ENCODE results near the gene SPC25. TPM values are rescaled to one million over a fixed set of nuclear protein-coding genes. Genes with fewer than 3 reads are reported as not detected.

SPC25 gene
- total and polyA plus RNA-seq, 2 donors (not counting 1 experiment from before 2014, with no cell fraction given) = 0.12 to 0.64 TPM

DNA sequence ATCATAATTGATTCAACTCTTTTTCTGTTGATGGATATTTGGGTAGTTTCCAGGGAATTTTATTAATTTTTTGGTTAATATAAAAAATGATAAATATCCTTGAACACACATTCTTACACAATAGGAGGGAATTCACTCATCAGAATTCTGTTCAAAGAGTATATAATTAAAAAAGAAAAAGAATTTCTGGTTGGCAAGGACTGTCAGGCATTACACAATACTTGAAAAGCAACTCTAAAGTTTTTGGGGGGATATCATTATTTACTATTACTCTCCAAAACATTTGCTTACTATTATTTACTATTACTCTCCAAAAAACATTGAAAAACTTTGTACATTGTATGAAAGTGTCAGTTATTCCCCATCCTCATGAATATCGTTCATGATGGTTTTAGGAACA is 48.8 kb upstream of the SPC25 start:
- TF ChIP-seq CTCF (IDR thresholded peaks at IDR 0.05) (no peak), EZH2 (IDR thresholded peaks at IDR 0.05; ENCODE audit: borderline replicate concordance, insufficient read depth, low read depth, low read length, poor library complexity, severe bottlenecking) (no peak)
- Histone ChIP-seq H3K79me2 (ENCODE audit: control insufficient read depth, insufficient read depth, low read length) (no peaks in the 10 kb centered on the region), H3K9me3 (ENCODE audit: control extremely low read depth in 1 of 3, control insufficient read depth in 2 of 3, insufficient read depth in 1 of 3, low read length in 2 of 3) (no peaks in the 10 kb centered on the region), H3K4me1 (ENCODE audit: control insufficient read depth in 2 of 2, insufficient read depth in 2 of 2, low read length in 2 of 2) (no peaks in the 10 kb centered on the region), H3K27ac (ENCODE audit: low read length in 2 of 2) (no peak overlapping the region), H2AFZ (ENCODE audit: insufficient read depth, low read depth, low read length, poor library complexity, severe bottlenecking) (no peak overlapping the region), H3K36me3 (replicated peaks in 1 of 2; ENCODE audit: control extremely low read depth in 1 of 2, control insufficient read depth in 1 of 2, extremely low read depth in 1 of 2, insufficient read depth in 2 of 2, low read length in 1 of 2) (no peaks in the 10 kb centered on the region), H3K4me3 (ENCODE audit: control extremely low read depth in 1 of 5, extremely low read depth in 1 of 5, insufficient read depth in 1 of 5, low read depth in 2 of 5, low read length in 4 of 5) (no peak overlapping the region), H4K20me1 (ENCODE audit: control insufficient read depth, insufficient read depth, low read length, poor library complexity, severe bottlenecking) (no peaks in the 10 kb centered on the region), H3K27me3 (replicated peaks in 1 of 4; ENCODE audit: control extremely low read depth in 1 of 4, control insufficient read depth in 3 of 4, insufficient read depth in 4 of 4, low read length in 3 of 4) (no peaks in the 10 kb centered on the region), H3K9ac (ENCODE audit: low read length) (no peak overlapping the region), H3K4me2 (replicated peaks; ENCODE audit: low read depth, low read length, poor library complexity, severe bottlenecking) (no peak overlapping the region)
- no peaks in the 10 kb centered on the region for H3K9me3 Mint-ChIP-seq (ENCODE audit: insufficient read depth)
- ATAC-seq (ENCODE audit: low read depth) (no peak), DNase-seq (no peak)
- intact Hi-C loops (cut with micrococcal nuclease) = no loop called here
- CTCF ChIA-PET = interaction anchor here (1.8 to 2.0 kb wide), 2 partner anchors 11 to 20 kb away, joined by 5 to 8 read pairs; no protein-coding TSS in a partner anchor
- H3K4me1 Mint-ChIP-seq = no peaks in the 10 kb centered on the region
- H3K27me3 Mint-ChIP-seq = no peaks in the 10 kb centered on the region
- H3K27ac Mint-ChIP-seq = no peak overlapping the region
- WGBS (ENCODE audit: insufficient coverage) = no CpG with 5 or more reads among the region's 1 CpG
- no peak overlapping the region for H3K4me3 Mint-ChIP-seq
- POLR2A ChIA-PET = no interaction called here

GRCh38 chr2:168935810-168936581 is 45.8 kb upstream of the SPC25 start:
- H3K27me3 ChIP-seq (replicated peaks in 1 of 4; ENCODE audit: control extremely low read depth in 1 of 4, control insufficient read depth in 3 of 4, insufficient read depth in 4 of 4, low read length in 3 of 4) = no peaks in the 10 kb centered on the region
- no peaks in the 10 kb centered on the region for H3K9me3 ChIP-seq (ENCODE audit: control extremely low read depth in 1 of 3, control insufficient read depth in 2 of 3, insufficient read depth in 1 of 3, low read length in 2 of 3)
- Mint-ChIP-seq H3K27ac (no peak overlapping the region), H3K4me3 (no peak overlapping the region), H3K4me1 (no peaks in the 10 kb centered on the region), H3K27me3 (no peaks in the 10 kb centered on the region), H3K9me3 (ENCODE audit: insufficient read depth) (peaks cover 2% of the 10 kb centered on the region)
- no peaks in the 10 kb centered on the region for H3K79me2 ChIP-seq (ENCODE audit: control insufficient read depth, insufficient read depth, low read length)
- no peak overlapping the region for H3K9ac ChIP-seq (ENCODE audit: low read length)
- CTCF ChIA-PET = interaction anchor here (1.1 kb wide), 1 partner anchor 13 kb away, joined by 3 read pairs; no protein-coding TSS in a partner anchor
- H4K20me1 ChIP-seq (ENCODE audit: control insufficient read depth, insufficient read depth, low read length, poor library complexity, severe bottlenecking) = no peaks in the 10 kb centered on the region
- TF ChIP-seq EZH2 (IDR thresholded peaks at IDR 0.05; ENCODE audit: borderline replicate concordance, insufficient read depth, low read depth, low read length, poor library complexity, severe bottlenecking) (no peak), CTCF (IDR thresholded peaks at IDR 0.05) (no peak)
- no peaks in the 10 kb centered on the region for H3K36me3 ChIP-seq (replicated peaks in 1 of 2; ENCODE audit: control extremely low read depth in 1 of 2, control insufficient read depth in 1 of 2, extremely low read depth in 1 of 2, insufficient read depth in 2 of 2, low read length in 1 of 2)
- POLR2A ChIA-PET = no interaction called here
- H3K4me3 ChIP-seq (ENCODE audit: control extremely low read depth in 1 of 5, extremely low read depth in 1 of 5, insufficient read depth in 1 of 5, low read depth in 2 of 5, low read length in 4 of 5) = no peak overlapping the region
- H3K4me2 ChIP-seq (replicated peaks; ENCODE audit: low read depth, low read length, poor library complexity, severe bottlenecking) = no peak overlapping the region
- ATAC-seq (ENCODE audit: low read depth) (no peak), DNase-seq (no peak)
- H3K4me1 ChIP-seq (ENCODE audit: control insufficient read depth in 2 of 2, insufficient read depth in 2 of 2, low read length in 2 of 2) = no peaks in the 10 kb centered on the region
- no peak overlapping the region for H2AFZ ChIP-seq (ENCODE audit: insufficient read depth, low read depth, low read length, poor library complexity, severe bottlenecking)
- WGBS (ENCODE audit: insufficient coverage) = 60% methylated on average over 8 of the region's 14 CpGs
- intact Hi-C loops (cut with micrococcal nuclease) = no loop called here
- no peak overlapping the region for H3K27ac ChIP-seq (ENCODE audit: low read length in 2 of 2)
